ENCODE results near the gene CELF1. TPM values are rescaled to one million over a fixed set of nuclear protein-coding genes. Genes with fewer than 3 reads are reported as not detected.

CELF1 gene
- total and polyA plus RNA-seq, 9 of the 15 experiments (the other 6 are each of a cell fraction or from before 2014, with no cell fraction given), result 11.3 to 142 (median 77.4) TPM

- Histone ChIP-seq H3K4me2 (ENCODE audit: insufficient read depth, low read length) (no peak overlapping the region), H2AFZ (ENCODE audit: low read depth, low read length) (no peak overlapping the region), H3K27me3 (ENCODE audit: control insufficient read depth in 2 of 2, insufficient read depth in 2 of 2, low read length in 2 of 2) (peaks cover 24 to 35% of the 10 kb centered on the region in 2 experiments), H3K36me3 (ENCODE audit: control insufficient read depth, insufficient read depth, low read length) (no peaks in the 10 kb centered on the region), H3K27ac (ENCODE audit: extremely low read depth, low read depth, low read length) (no peak overlapping the region), H3K79me2 (ENCODE audit: control insufficient read depth, insufficient read depth, low read length) (no peaks in the 10 kb centered on the region), H3K4me1 (replicated peaks in 1 of 2; ENCODE audit: control insufficient read depth in 2 of 2, insufficient read depth in 2 of 2, low read length in 2 of 2) (peaks cover 0 to 16% of the 10 kb centered on the region in 2 experiments; a peak in 2 of 5 replicates), H3K4me3 (no peak overlapping the region), H4K20me1 (replicated peaks; ENCODE audit: control insufficient read depth, insufficient read depth, low read length) (no peaks in the 10 kb centered on the region), H3K9me3 (replicated peaks; ENCODE audit: control insufficient read depth, insufficient read depth, low read depth, low read length) (no peaks in the 10 kb centered on the region), H3K9ac (ENCODE audit: insufficient read depth in 1 of 2, low read depth in 2 of 2, low read length in 2 of 2) (no peak overlapping the region), H3K9me1 (ENCODE audit: control insufficient read depth, insufficient read depth, low read length) (peaks cover 3% of the 10 kb centered on the region)
- TF ChIP-seq ESRRA (IDR thresholded peaks at IDR 0.05; ENCODE audit: borderline replicate concordance, low read depth) (0 out of 2 replicates have a peak, but pooled peaks have one; percentile 45), ZNF212 (CRISPR knock-in tag; IDR thresholded peaks at IDR 0.05) (no peak), HMGXB4 (CRISPR knock-in tag; IDR thresholded peaks at IDR 0.05) (no peak), RBM25 (IDR thresholded peaks at IDR 0.05; ENCODE audit: low read depth, low read length, severe bottlenecking) (peak; percentile 53), JUNB (CRISPR knock-in tag; conservative IDR thresholded peaks at IDR 0.05) (no peak), CBFB (CRISPR knock-in tag; IDR thresholded peaks at IDR 0.05) (no peak), KDM1A (IDR thresholded peaks at IDR 0.05) (0 out of 4 replicates have a peak, but pooled peaks of 1 of the 2 experiments have one; percentile 26), BCOR (IDR thresholded peaks at IDR 0.05) (peak; percentile 88)
- ATAC-seq, result no peak
- no peak for FAIRE-seq
- 18% methylated on average over 2 of the region's 2 CpGs for WGBS (ENCODE audit: insufficient coverage, low coverage, missing lambda C conversion rate)
- ChIA-PET CTCF (ENCODE audit: low intra/inter-chr PET ratio) (no interaction called here), POLR2A (interaction anchor here (0.6 to 6.2 kb wide), 3 partner anchors 8 to 234 kb away, joined by 3 to 35 read pairs (median 3); partner anchors contain the start of gene FAM180B)
- in situ Hi-C loops (cut with MboI), result no loop called here
- intact Hi-C loops (cut with micrococcal nuclease), result no loop called here
- no peak for DNase-seq (ENCODE audit: extremely low read depth in 1 of 4, low spot score in 3 of 4)
- BruUV-seq (replicated peaks), result no TSS peak
Measured at GRCh38 chr11:47592970-47593369, 40.0 kb upstream of the CELF1 start.
